Measurements from ENCODE around the gene CCR5AS.

- TF ChIP-seq, protein P1, sequence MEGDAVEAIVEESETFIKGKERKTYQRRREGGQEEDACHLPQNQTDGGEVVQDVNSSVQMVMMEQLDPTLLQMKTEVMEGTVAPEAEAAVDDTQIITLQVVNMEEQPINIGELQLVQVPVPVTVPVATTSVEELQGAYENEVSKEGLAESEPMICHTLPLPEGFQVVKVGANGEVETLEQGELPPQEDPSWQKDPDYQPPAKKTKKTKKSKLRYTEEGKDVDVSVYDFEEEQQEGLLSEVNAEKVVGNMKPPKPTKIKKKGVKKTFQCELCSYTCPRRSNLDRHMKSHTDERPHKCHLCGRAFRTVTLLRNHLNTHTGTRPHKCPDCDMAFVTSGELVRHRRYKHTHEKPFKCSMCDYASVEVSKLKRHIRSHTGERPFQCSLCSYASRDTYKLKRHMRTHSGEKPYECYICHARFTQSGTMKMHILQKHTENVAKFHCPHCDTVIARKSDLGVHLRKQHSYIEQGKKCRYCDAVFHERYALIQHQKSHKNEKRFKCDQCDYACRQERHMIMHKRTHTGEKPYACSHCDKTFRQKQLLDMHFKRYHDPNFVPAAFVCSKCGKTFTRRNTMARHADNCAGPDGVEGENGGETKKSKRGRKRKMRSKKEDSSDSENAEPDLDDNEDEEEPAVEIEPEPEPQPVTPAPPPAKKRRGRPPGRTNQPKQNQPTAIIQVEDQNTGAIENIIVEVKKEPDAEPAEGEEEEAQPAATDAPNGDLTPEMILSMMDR (IDR thresholded peaks at IDR 0.05), result no peak
- TF ChIP-seq ZFX (IDR thresholded peaks at IDR 0.05; ENCODE audit: borderline replicate concordance), result no peak
Measured at GRCh38 chr3:46399557-46399956, 7.3 kb downstream of the CCR5AS start.

Measured in 22Rv1 (cell line).